H1 (cell line): ENCODE data around the gene TRIP13. TPM values are rescaled to one million over a fixed set of nuclear protein-coding genes. Genes with fewer than 3 reads are reported as not detected.

Experiments
- CTCF ChIA-PET: fragments of 300-600 bp; sonication (Branson Sonifier 250); formaldehyde crosslinking; loops from one replicate; lab custom pipeline; 2021; ENCODE audit not compliant: partially characterized antibody; lab: Charles Lee
- POLR2A ChIA-PET: fragments of 300-600 bp; sonication (Branson Sonifier 250); formaldehyde crosslinking; loops from one replicate; lab custom pipeline; 2021; ENCODE audit warnings: inconsistent platforms; ENCODE audit not compliant: partially characterized antibody; lab: Charles Lee
- DNase-seq, 2 experiments: peaks; one replicate each; pipeline versions ENCODE4 v3.0.0 to v3.0.0-alpha.2; 2010 to 2022; ENCODE audit warnings: low spot score in 2 of 2, low read depth in 1 of 2, mixed read lengths in 1 of 2
- FAIRE-seq: peaks from 2 replicates; lab custom pipeline; 2011; peaks lifted over from hg19 to GRCh38; lab: Jason Lieb, UNC
- H2AFZ ChIP-seq: 2 replicates; pipeline ENCODE4 v1.8.1; 2012; ENCODE audit warnings: low read length, inconsistent platforms
- H2AK5ac ChIP-seq: 2 replicates; pipeline ENCODE4 v1.6.1; 2013; ENCODE audit warnings: low read depth, low read length
- H2BK120ac ChIP-seq: replicated peaks from 2 replicates; pipeline ENCODE3; 2013; ENCODE audit warnings: low read depth, low read length, inconsistent platforms
- H2BK12ac ChIP-seq: 2 replicates; pipeline ENCODE4 v1.6.1; 2013; ENCODE audit warnings: low read depth, low read length
- H2BK15ac ChIP-seq: 2 replicates; pipeline ENCODE4 v1.6.1; 2013; ENCODE audit warnings: low read length
- H2BK20ac ChIP-seq: 2 replicates; pipeline ENCODE4 v1.6.1; 2013; ENCODE audit warnings: low read length
- H2BK5ac ChIP-seq: 2 replicates; pipeline ENCODE4 v1.6.1; 2013; ENCODE audit warnings: low read depth, low read length
- H3K14ac ChIP-seq: 2 replicates; pipeline ENCODE4 v1.6.1; 2013; ENCODE audit warnings: inconsistent platforms; ENCODE audit not compliant: insufficient read length
- H3K18ac ChIP-seq: 2 replicates; pipeline ENCODE4 v1.6.1; 2013; ENCODE audit warnings: low read length; ENCODE audit errors: extremely low read depth
- H3K23ac ChIP-seq: 2 replicates; pipeline ENCODE4 v1.6.1; 2013; ENCODE audit warnings: inconsistent platforms; ENCODE audit not compliant: insufficient read length
- H3K23me2 ChIP-seq: 2 replicates; pipeline ENCODE4 v1.6.1; 2013; ENCODE audit warnings: low read depth, low read length
- H3K27ac ChIP-seq: 2 replicates; pipeline ENCODE4 v1.6.1; 2011; ENCODE audit warnings: low read depth, low read length, inconsistent platforms
- H3K27me3 ChIP-seq, 4 experiments: replicated peaks in 1 of 4; 1 replicate in 1 of 4; 2 replicates in 3 of 4; pipeline versions ENCODE4 v1.6.1 to v1.8.1; 2011 to 2013; ENCODE audit warnings: low read length in 3 of 4, mild to moderate bottlenecking in 3 of 4, inconsistent platforms in 2 of 4, mixed read lengths in 2 of 4, moderate library complexity in 1 of 4; ENCODE audit not compliant: control insufficient read depth in 3 of 4, insufficient read depth in 3 of 4; ENCODE audit errors: extremely low read depth in 1 of 4
- H3K36me3 ChIP-seq, 4 experiments: 2 replicates each; pipeline versions ENCODE4 v1.6.1 to v1.8.1; 2011 to 2013; ENCODE audit warnings: mild to moderate bottlenecking in 4 of 4, low read length in 3 of 4, moderate library complexity in 2 of 4, control low read depth in 1 of 4, inconsistent platforms in 1 of 4; ENCODE audit not compliant: insufficient read depth in 4 of 4, control insufficient read depth in 2 of 4
- H3K4ac ChIP-seq: replicated peaks from 2 replicates; pipeline ENCODE3; 2013; ENCODE audit warnings: low read length, low read depth, mixed read lengths, inconsistent platforms; ENCODE audit not compliant: insufficient read length
- H3K4me1 ChIP-seq, 4 experiments: replicated peaks in 1 of 4; 1 replicate in 1 of 4; 2 replicates in 3 of 4; pipeline versions ENCODE4 v1.6.1 to v1.8.1; 2011 to 2013; ENCODE audit warnings: low read length in 3 of 4, inconsistent platforms in 2 of 4, mixed read lengths in 1 of 4; ENCODE audit not compliant: insufficient read depth in 4 of 4, control insufficient read depth in 3 of 4
- H3K4me2 ChIP-seq, 2 experiments: 2 replicates each; pipeline versions ENCODE4 v1.6.1 to v1.8.1; 2011 to 2013; ENCODE audit warnings: low read depth in 2 of 2, low read length in 2 of 2, control low read depth in 1 of 2, inconsistent platforms in 1 of 2, mild to moderate bottlenecking in 1 of 2; ENCODE audit not compliant: insufficient read depth in 1 of 2
- H3K4me3 ChIP-seq, 4 experiments: fragments of 200-600, 300-600 bp in 1 of 4; sonication (generic), shearing (Covaris generic), sonication (Bioruptor Twin) in 1 of 4; 2 replicates each; pipeline versions ENCODE4 v1.5.1 to v1.8.1; 2011 to 2016; ENCODE audit warnings: low read length in 4 of 4, low read depth in 3 of 4, control low read depth in 2 of 4, inconsistent platforms in 2 of 4, mild to moderate bottlenecking in 2 of 4, mixed read lengths in 1 of 4, moderate library complexity in 1 of 4; ENCODE audit not compliant: insufficient read depth in 2 of 4; ENCODE audit errors: extremely low read depth in 1 of 4
- H3K56ac ChIP-seq: replicated peaks from 2 replicates; pipeline ENCODE3; 2013; ENCODE audit warnings: low read depth, mild to moderate bottlenecking, mixed read lengths, low read length, inconsistent platforms; ENCODE audit not compliant: insufficient read length
- H3K79me1 ChIP-seq: 2 replicates; pipeline ENCODE4 v1.6.1; 2013; ENCODE audit warnings: low read depth, low read length, control low read depth
- H3K79me2 ChIP-seq, 2 experiments: 2 replicates each; pipeline versions ENCODE4 v1.6.1 to v1.8.1; 2012 to 2013; ENCODE audit warnings: low read length in 2 of 2, mild to moderate bottlenecking in 2 of 2, inconsistent platforms in 1 of 2; ENCODE audit not compliant: insufficient read depth in 2 of 2, control insufficient read depth in 1 of 2
- H3K9ac ChIP-seq, 4 experiments: replicated peaks in 1 of 4; 1 replicate in 1 of 4; 2 replicates in 3 of 4; pipeline versions ENCODE4 v1.6.1 to v1.8.1; 2011 to 2013; ENCODE audit warnings: low read depth in 3 of 4, low read length in 3 of 4, control low read depth in 2 of 4, mild to moderate bottlenecking in 2 of 4, moderate library complexity in 2 of 4, inconsistent platforms in 1 of 4; ENCODE audit errors: extremely low read depth in 1 of 4
- H3K9me3 ChIP-seq, 2 experiments: 2 replicates each; pipeline versions ENCODE4 v1.6.1 to v1.8.1; 2012 to 2013; ENCODE audit warnings: mild to moderate bottlenecking in 2 of 2, moderate library complexity in 2 of 2, control low read depth in 1 of 2, inconsistent platforms in 1 of 2, low read depth in 1 of 2, low read length in 1 of 2, mixed read lengths in 1 of 2; ENCODE audit not compliant: insufficient read depth in 2 of 2
- H4K20me1 ChIP-seq, 2 experiments: replicated peaks in 1 of 2; 2 replicates each; pipeline versions ENCODE3 to v1.8.1; 2011 to 2013; ENCODE audit warnings: inconsistent platforms in 2 of 2, low read length in 2 of 2, mild to moderate bottlenecking in 1 of 2; ENCODE audit not compliant: insufficient read depth in 2 of 2, control insufficient read depth in 1 of 2
- H4K5ac ChIP-seq: 2 replicates; pipeline ENCODE4 v1.6.1; 2013; ENCODE audit warnings: low read length, low read depth, mixed read lengths, inconsistent platforms; ENCODE audit not compliant: insufficient read length
- H4K8ac ChIP-seq: 2 replicates; pipeline ENCODE4 v1.8.0; 2013; ENCODE audit warnings: mild to moderate bottlenecking, moderate library complexity, low read length, inconsistent platforms; ENCODE audit not compliant: insufficient read depth; ENCODE audit errors: extremely low read depth
- H4K91ac ChIP-seq: replicated peaks from 2 replicates; pipeline ENCODE3; 2013; ENCODE audit warnings: low read length, mixed read lengths, inconsistent platforms; ENCODE audit not compliant: insufficient read length
- CHD2 ChIP-seq: IDR thresholded peaks from 2 replicates; pipeline ENCODE4 v1.6.1; 2012; ENCODE audit warnings: low read length, improper control_type of control experiment
- CTBP2 ChIP-seq: IDR thresholded peaks from 2 replicates; pipeline ENCODE4 v1.7.0; 2011; ENCODE audit warnings: borderline replicate concordance, mild to moderate bottlenecking, moderate library complexity, mixed read lengths, low read length; ENCODE audit not compliant: insufficient read depth, insufficient read length
- GABPA ChIP-seq: IDR thresholded peaks from 2 replicates; pipeline ENCODE4 v1.6.1; 2011; ENCODE audit warnings: mild to moderate bottlenecking, low read length, moderate library complexity, borderline replicate concordance; ENCODE audit not compliant: insufficient read depth
- HDAC2 ChIP-seq, 2 experiments: fragments of 300-600 bp in 1 of 2; sonication (generic) in 1 of 2; IDR thresholded peaks; 2 replicates each; pipeline ENCODE4 v1.6.1; 2011 to 2012; ENCODE audit warnings: low read depth in 2 of 2, low read length in 2 of 2, mild to moderate bottlenecking in 2 of 2, moderate library complexity in 2 of 2, borderline replicate concordance in 1 of 2, inconsistent platforms in 1 of 2
- KDM1A ChIP-seq: fragments of 200-600, 300-600 bp; sonication (generic); IDR thresholded peaks from 2 replicates; pipeline ENCODE4 v1.7.1; 2016; ENCODE audit warnings: mild to moderate bottlenecking, low read length, borderline replicate concordance
- NRF1 ChIP-seq: IDR thresholded peaks from 2 replicates; pipeline ENCODE4 v1.6.1; 2011; ENCODE audit warnings: mild to moderate bottlenecking, low read depth, low read length, improper control_type of control experiment
- RBBP5 ChIP-seq: IDR thresholded peaks from 2 replicates; pipeline ENCODE4 v1.7.1; 2012; ENCODE audit warnings: low read depth, mild to moderate bottlenecking, inconsistent platforms, low read length, moderate library complexity, borderline replicate concordance
- SP2 ChIP-seq: IDR thresholded peaks from 2 replicates; pipeline ENCODE4 v1.6.1; 2012; ENCODE audit warnings: mild to moderate bottlenecking, low read length, inconsistent platforms
- TBP ChIP-seq: IDR thresholded peaks from 2 replicates; pipeline ENCODE4 v1.6.1; 2011; ENCODE audit warnings: low read depth, low read length, improper control_type of control experiment
- WGBS, 2 experiments: shearing (Covaris generic) in 1 of 2; methylation state at CpG; one replicate each; pipeline versions ENCODE4 v1.1.6 to v1.1.7; 2013 to 2015; ENCODE audit warnings: low lambda C conversion rate in 2 of 2, mixed read lengths in 2 of 2, inconsistent platforms in 1 of 2, low coverage in 1 of 2, missing lambda C conversion rate in 1 of 2; ENCODE audit not compliant: insufficient replicate concordance in 2 of 2, insufficient coverage in 1 of 2, insufficient read length in 1 of 2; ENCODE audit errors: extremely low coverage in 1 of 2, missing lambda C conversion rate in 1 of 2; 5-methylcytosine and 5-hydroxymethylcytosine counted together
- polyA plus RNA-seq, 7 experiments: library from polyadenylated mRNA; depleted of rRNA in 3 of 7; stranded (reverse) in 5 of 7; unstranded in 2 of 7; fragments of >200 nt in 5 of 7; fragments of 200-250 nt in 2 of 7; gene quantifications; 1 replicate in 5 of 7; 2 replicates in 1 of 7; 4 replicates in 1 of 7; pipeline versions ENCODE4 v1.2.1 to v1.2.3, GENCODE V29; 2011 to 2013; ENCODE audit warnings: missing spikeins in 2 of 7, mixed read lengths in 2 of 7
- total RNA-seq: library from RNA; stranded (reverse); fragmentation: NEBNext Ultra II Directional; extraction: Animal tissue kit (Norgen Biotek cat#: 25700); gene quantifications from 2 replicates; pipeline ENCODE4 v1.2.1, GENCODE V29; 2021

TRIP13 gene
- total and polyA plus RNA-seq, 2 of the 8 experiments (the other 6 are each of a cell fraction or from before 2014, with no cell fraction given) = 20.0 to 39.2 TPM

DNA sequence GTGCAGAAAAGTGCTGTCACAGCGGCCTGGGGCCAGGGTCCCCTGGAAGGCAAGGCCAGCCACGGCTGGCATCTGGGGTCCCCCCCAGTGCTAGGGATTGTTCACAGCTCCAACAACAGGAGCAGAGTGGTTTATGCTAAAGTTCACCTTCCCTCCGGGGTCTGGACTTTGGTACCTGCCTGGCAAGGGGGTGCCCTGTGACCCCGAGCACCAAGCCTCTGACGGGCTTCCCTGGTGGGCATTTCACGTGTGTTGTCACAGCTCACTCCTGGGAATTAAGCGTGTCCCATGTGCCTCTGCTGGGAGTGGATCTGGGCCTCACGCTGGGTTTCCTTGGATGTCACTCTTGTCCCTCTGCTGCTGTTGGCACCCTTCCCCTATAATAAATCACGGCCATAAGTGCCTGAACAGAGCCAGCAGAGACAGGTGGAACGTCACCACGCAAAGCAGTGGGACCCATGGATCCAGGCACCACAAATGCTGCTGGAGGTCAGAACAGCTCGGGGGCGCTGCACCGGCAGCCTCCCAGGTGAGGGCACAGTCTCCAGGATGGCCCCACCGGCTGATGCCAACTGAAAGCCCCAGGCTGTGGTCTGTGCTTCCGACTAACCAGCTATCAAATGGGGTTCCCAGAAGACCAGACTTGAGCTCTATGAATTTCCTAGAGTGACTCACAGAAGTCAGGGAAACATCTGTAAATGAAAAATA is 24.1 kb upstream of the TRIP13 start:
- Histone ChIP-seq H3K27ac (no peak overlapping the region), H3K79me2 (peaks cover 0 to 4% of the 10 kb centered on the region in 2 experiments; a peak in 1 of 4 replicates), H2BK20ac (no peak overlapping the region), H3K79me1 (peaks cover 1% of the 10 kb centered on the region; the same call in 1 of the 2 replicates), H4K8ac (no peak overlapping the region), H4K91ac (no peak overlapping the region), H3K9me3 (no peaks in the 10 kb centered on the region), H3K4me3 (no peak overlapping the region), H3K18ac (no peak overlapping the region), H3K23me2 (0 out of 2 replicates have a peak, but pooled peaks cover 2% of the 10 kb centered on the region), H3K9ac (no peak overlapping the region), H4K5ac (no peak overlapping the region), H2BK12ac (no peak overlapping the region), H3K14ac (no peak overlapping the region), H2AFZ (no peak overlapping the region), H3K4me2 (no peak overlapping the region), H2BK120ac (no peak overlapping the region), H3K27me3 (no peaks in the 10 kb centered on the region), H3K56ac (no peak overlapping the region), H3K4me1 (no peaks in the 10 kb centered on the region; a peak in 1 of 7 replicates), H2AK5ac (no peak overlapping the region), H3K36me3 (peaks cover 39 to 72% (median 67%) of the 10 kb centered on the region in 4 experiments), H4K20me1 (peaks cover 13 to 31% of the 10 kb centered on the region in 2 experiments), H2BK15ac (no peak overlapping the region), H3K4ac (no peak overlapping the region), H2BK5ac (no peak overlapping the region), H3K23ac (no peak overlapping the region)
- no peak for FAIRE-seq
- 91% methylated on average over 16 of the region's 16 CpGs; no CpG with 5 or more reads in 1 of the 2 experiments for WGBS, 2 experiments
- no peak for DNase-seq
- CTCF ChIA-PET = interaction anchor here (0.7 to 1.0 kb wide), 3 partner anchors 9 to 33 kb away, joined by 3 to 5 read pairs (median 3); no protein-coding TSS in a partner anchor
- POLR2A ChIA-PET = interaction anchor here (1.2 to 1.9 kb wide), 4 partner anchors 9 to 25 kb away, joined by 3 to 5 read pairs (median 4); partner anchors contain the start of gene TRIP13
- no peak for TF ChIP-seq HDAC2 (IDR thresholded peaks at IDR 0.05; ENCODE audit: borderline replicate concordance in 1 of 2, low read depth in 2 of 2, low read length in 2 of 2)
- TF ChIP-seq KDM1A = no peak
- no peak for TF ChIP-seq GABPA
- no peak for TF ChIP-seq SP2
- no peak for TF ChIP-seq TBP
- no peak for TF ChIP-seq RBBP5
- TF ChIP-seq NRF1 = no peak
- no peak for TF ChIP-seq CHD2
- no peak for TF ChIP-seq CTBP2
